Measurements from ENCODE around the gene IPO4.
A peak's percentile ranks its signal among the peaks of the same experiment; 100 is the strongest.
"Not testable (repeated sequence)": the region's sequence is repeated elsewhere in the genome, so short reads cannot be mapped to it uniquely, and the experiment has no call there.

The IPO4 gene, protein sequence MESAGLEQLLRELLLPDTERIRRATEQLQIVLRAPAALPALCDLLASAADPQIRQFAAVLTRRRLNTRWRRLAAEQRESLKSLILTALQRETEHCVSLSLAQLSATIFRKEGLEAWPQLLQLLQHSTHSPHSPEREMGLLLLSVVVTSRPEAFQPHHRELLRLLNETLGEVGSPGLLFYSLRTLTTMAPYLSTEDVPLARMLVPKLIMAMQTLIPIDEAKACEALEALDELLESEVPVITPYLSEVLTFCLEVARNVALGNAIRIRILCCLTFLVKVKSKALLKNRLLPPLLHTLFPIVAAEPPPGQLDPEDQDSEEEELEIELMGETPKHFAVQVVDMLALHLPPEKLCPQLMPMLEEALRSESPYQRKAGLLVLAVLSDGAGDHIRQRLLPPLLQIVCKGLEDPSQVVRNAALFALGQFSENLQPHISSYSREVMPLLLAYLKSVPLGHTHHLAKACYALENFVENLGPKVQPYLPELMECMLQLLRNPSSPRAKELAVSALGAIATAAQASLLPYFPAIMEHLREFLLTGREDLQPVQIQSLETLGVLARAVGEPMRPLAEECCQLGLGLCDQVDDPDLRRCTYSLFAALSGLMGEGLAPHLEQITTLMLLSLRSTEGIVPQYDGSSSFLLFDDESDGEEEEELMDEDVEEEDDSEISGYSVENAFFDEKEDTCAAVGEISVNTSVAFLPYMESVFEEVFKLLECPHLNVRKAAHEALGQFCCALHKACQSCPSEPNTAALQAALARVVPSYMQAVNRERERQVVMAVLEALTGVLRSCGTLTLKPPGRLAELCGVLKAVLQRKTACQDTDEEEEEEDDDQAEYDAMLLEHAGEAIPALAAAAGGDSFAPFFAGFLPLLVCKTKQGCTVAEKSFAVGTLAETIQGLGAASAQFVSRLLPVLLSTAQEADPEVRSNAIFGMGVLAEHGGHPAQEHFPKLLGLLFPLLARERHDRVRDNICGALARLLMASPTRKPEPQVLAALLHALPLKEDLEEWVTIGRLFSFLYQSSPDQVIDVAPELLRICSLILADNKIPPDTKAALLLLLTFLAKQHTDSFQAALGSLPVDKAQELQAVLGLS

GRCh38 chr14:24188251-24189058 lies at the start of gene IPO4:
Gene IPO4, minus strand, starts transcription at chr14:24188816. Its CDS starts 29 bp downstream, at chr14:24188787.
- peak; percentile 89 for DNase-seq

DNA sequence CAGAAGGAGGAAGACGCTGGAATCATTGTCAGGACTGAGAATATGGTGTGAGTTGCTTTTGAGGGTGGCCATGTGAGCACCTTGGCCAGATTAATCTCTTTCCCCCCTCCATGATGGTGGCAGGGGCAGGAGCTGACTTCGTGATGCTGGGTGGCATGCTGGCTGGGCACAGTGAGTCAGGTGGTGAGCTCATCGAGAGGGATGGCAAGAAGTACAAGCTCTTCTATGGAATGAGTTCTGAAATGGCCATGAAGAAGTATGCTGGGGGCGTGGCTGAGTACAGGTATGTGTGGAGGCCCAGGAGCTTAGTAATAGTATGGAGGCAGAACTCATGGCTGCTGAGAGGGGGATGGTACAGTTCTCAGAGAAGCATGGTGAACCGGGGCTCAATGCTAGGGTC lies 49.5 kb upstream of the IPO4 start:
- no peak for DNase-seq

GRCh38 chr14:24237463-24237955 lies 48.9 kb upstream of the IPO4 start:
- no peak for DNase-seq

DNA sequence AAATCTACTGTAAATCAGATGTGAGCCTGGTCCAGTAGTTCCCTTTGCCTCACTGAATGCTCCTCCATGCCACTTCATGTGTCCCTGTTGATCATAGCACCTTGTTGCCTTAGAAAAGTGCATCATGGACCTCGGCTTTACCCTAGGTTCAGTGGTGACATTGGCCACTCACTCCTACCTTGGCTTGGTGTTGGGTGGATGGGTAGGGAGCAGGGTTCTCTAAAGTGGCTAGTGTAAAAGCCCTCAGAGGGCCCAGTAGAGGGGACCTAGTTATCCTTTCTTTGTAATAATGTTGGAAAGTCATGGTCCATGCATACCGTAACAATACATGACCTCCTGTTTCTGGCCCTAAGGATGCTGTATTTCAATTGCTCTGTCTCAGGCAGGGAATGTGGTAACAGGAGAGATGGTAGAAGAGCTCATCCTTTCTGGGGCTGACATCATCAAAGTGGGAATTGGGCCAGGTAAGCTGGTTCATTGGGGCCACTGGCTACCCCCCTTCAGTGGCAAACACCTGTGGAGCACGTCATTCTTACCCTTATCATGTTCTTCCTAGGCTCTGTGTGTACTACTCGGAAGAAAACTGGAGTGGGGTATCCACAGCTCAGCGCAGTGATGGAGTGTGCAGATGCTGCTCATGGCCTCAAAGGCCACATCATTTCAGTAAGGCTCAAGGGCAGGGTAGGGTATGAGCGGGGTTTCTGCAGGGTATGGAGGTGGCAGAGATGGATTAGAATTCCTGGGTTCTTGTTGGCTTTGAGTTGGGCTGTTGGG lies 48.3 kb upstream of the IPO4 start:
- DNase-seq = no peak

DNA sequence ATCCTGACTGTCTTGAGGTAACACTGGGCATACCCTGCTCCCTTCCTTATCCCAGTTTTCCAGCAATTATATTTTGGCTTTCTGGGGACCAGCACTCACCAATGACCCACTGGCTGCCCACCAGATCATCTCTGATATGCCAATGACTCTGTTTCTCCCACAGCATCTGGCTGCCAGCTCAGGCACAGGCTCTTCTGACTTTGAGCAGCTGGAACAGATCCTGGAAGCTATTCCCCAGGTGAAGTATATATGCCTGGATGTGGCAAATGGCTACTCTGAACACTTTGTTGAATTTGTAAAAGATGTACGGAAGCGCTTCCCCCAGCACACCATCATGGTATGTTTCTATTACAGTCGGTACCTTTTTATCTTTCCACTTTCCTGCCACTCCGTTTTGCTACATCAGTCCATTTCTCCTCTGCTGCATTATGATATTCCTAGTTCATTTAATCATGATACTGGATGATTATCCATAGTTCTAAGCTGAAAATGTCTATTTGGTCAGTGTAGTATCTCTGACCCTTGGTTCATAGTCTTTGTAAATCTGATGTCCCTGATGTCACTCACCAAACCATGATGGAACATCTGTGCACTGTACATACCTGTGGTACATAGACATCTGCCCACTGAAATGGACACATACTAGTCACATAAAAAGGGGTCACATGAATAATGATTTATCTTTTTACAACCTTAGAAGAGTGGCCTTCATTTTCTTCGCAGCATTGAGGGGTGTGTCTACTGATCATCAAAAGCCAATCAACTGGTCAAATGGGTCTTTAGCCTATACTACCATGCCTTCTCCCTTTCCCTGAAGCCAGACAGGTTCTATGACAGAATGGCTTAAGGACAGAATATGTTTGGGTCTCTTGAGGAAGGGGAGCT lies 47.4 kb upstream of the IPO4 start:
- DNase-seq = no peak

DNA sequence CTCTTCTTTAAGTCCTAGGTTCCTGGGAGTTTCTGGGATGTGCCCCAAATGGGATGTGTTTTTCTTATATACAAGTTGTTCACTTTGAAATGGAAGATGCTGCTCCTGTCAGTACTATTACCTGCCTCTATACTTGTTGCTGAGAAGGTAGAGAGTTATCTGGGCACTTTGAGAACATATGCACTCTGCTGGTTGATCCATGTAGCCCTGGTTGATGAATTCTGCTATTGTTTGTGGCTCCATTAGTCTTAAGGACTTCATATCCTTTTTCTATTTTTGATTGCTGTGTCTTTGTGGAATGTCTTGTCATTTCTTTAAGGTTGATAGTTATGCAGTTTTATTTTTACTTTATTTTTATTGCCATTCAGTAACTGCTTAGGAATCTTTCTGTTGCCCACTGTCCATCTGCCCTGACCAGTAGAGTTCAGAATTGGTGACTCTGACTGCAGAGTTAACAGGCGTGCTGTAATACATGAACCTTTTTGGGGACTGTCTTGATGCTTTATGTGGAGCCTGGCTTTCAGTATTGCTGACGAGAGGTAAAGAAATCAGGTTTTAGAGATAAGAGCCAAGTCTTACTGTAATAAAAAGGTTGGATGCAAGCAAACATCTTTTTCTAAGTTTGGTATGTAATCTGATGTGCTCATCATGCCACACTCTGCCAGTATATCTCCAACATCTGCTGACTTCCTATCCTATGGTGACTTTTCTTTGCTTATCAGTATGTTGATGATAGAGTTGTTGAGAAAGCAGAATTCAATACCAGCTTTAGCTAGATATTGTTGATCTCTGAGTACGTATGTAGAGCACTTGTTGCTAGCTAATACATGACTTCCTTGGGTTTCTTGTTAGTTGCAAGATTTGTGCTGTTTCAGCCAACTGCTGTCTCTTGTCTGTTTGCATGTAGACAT lies 45.7 kb upstream of the IPO4 start:
- no peak for DNase-seq

DNA sequence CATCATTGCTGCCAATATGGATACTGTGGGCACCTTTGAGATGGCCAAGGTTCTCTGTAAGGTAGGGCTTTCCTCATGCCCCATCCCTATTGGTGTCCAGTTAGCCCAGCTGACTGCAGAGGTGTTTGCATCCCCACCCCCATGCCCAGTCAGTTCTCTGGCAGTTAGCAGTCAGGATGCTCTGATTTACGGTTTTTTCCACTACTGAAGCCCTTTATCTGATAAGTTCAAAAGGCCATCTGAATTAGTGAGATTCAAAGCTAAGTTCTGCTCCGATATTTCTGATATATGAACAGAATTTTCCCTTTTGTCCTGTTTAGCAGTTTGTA lies 44.9 kb upstream of the IPO4 start:
- no peak for DNase-seq

DNA sequence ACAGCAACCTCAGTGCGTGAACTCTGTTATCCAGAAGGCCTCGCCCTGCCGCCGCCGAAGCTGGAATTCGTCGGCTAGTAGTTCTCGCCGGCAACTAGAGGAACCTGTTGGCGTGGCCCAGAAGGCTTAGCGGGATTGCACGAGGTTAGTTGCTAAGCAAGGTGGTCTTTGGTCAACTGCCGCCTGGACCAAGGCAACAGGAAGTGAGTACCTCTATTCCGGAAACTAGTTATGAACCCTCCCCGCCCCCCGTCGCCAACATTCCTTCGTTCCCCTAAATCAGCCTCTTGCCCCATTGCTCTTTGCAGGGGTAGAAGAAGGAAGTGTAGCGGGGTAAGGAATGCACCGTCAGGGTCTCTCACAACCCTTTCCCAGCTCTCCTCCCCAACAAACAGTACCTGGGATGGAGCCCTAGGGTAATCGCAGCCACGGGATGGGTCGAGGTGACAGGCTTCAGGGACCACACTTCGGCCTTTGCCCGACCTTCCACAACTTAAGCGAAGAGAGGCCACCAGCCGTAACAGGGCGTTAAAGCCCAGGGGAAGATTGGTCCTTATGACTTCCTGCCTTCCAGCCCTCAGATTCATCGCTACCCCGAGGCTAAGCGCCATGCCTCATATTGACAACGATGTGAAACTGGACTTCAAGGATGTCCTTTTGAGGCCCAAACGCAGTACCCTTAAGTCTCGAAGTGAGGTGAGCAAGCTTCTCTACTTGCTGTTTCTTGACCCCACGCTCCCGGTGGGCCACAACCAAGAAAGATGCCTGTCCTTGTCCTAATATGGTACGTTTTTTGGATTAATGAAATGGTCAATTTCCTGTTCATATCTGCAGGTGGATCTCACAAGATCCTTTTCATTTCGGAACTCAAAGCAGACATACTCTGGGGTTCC lies 44.3 kb upstream of the IPO4 start, which contains the start of gene GMPR2:
GMPR2 (plus strand) TSS at position 285 of the 893 bp plus-strand sequence; CDS start at position 610, 325 bp downstream.
- DNase-seq = peak; percentile 60

DNA sequence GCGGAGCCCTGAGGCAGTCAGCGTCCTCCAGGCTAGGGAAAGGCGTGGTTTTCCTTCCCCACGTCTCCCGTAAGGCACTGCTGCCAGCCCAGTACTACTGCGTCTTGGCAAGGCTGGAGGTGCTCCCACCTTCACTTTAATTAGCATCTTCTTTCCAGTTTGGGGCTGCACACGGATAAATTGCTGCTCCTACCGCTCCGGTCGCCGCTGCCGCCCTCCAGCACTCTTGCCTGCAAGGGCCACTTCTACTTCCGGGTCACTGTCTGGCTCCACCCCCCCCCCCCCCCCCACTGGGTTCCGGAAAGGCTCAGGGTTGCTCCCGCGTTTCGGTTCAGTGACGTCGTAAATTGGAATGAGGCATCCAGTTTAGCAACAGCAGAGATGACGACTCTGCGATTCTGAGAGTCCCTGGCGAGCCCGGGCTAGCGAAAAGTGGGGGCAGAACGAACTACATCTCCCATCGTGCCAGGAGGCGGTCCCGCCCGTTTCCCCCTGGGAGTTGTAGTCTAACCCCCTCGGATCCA lies 43.6 kb upstream of the IPO4 start, which contains the start of gene NEDD8:
NEDD8 (minus strand) TSS at position 247 of the 524 bp plus-strand sequence; CDS start at position 147, 100 bp downstream.
- peak; percentile 85 for DNase-seq

DNA sequence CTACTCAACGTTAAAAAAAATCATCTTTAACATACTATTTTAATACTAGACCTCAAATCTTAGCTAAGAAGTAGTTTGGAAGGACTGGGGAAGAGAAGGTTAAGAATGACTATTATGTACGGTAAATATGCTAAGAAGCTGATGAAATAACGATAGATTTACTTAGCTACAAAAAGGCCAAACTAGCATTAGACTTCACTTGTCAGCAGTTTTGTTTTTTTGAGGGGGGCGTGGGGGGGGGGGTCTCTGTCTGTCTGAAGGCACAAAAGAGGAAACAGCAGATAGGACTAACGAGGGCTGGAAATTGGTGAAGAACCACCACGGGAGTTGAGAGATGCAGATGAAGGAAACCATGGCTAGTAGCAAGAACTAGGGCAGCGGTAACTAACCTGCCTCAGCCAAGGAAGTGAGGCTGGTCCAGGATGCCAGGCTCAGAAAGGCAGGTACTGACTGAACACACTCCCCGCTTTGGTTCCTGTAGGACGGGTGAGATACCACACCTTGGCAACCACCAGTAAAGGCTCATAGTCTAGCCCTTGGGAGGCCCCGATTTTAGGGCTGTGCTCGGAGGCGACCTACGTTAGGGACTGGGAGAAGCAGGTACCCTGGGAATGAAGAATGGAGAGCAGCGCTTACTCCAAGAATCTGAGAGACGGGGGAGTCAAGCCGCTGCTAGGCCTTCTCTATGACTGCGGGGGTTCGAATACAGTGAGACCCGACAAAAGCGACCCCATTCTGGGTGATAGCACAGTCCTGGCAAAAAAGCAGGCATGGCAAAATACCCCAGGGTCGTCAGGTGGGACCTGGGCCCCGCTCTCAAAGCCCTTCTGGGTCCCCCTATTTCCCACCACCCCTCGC lies 42.9 kb upstream of the IPO4 start:
- no peak for DNase-seq

- no peak for DNase-seq
Observed at GRCh38 chr14:24228902-24229301, 40.3 kb upstream of the IPO4 start.

GRCh38 chr14:24226473-24226872 lies 37.9 kb upstream of the IPO4 start:
- no peak for DNase-seq

DNA sequence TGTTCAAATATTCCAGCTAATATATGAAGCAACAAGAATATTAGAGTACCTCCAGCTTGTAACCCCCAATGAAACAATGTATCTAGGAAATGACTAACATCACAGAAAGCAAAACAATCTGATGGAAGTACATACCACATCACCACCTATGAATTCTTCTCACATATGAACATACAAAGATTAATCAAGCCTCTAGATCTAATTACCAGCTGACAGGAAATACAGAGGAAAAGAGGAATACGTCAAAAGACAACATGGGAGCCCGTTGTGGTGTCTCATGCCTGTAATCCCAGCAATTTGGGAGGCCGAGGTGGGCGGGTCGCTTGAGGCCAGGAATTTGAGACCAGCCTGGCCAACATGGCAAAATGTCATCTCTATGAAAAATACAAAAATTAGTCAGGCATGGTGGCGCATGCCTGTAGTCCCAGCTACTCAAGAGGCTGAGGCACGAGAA lies 36.0 kb upstream of the IPO4 start:
- DNase-seq = no peak

- DNase-seq = not testable (repeated sequence)
Observed at GRCh38 chr14:24222987-24223386, 34.4 kb upstream of the IPO4 start.

GRCh38 chr14:24219521-24219920 lies 30.9 kb upstream of the IPO4 start:
- no peak for DNase-seq

DNA sequence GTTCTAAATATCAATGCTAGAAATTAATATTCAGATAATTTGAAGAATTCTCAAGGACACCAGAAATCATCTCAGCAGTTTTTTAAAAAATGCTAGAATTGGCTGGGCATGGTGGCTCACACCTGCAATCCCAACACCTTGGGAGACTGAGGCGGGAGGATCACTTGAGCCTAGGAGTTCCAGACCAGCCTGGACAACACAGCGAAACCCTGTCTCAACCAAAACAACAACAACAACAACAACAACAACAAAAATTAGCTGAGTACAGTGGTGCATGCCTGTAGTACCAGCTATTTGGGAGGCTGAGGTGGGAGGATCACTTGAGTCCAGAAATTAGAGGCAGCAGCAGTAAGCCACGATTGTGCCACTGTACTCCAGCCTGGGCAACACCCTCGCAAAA lies 30.5 kb upstream of the IPO4 start:
- DNase-seq = no peak

DNA sequence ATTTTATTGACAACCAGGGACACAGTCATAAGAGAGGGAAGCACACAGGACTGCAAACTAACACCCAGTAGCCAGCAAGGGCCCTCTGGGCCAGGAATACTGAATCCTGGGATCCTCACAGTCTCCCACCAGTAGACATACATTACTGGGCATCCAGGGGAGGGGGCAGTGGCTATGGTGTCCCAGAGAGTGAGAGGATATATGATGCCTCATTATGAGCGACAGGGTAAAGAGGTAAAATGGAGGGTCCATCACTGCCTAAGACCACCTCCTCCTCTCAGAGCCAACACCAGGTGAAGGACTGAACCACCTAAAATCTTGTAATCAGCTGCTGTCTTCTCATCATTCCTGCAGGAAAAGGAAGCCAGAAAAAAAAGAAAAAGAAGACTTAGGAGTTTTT lies 28.3 kb upstream of the IPO4 start:
- DNase-seq = not testable (repeated sequence)
